ENCODE results near the gene PAQR4. TPM values are rescaled to one million over a fixed set of nuclear protein-coding genes. Genes with fewer than 3 reads are reported as not detected.

Gene PAQR4
- total and polyA plus RNA-seq, 2 of the 13 experiments (the other 11 are each of a cell fraction or from before 2014, with no cell fraction given), result 15.9 to 24.8 TPM

- TF ChIP-seq ZNF749 (CRISPR knock-in tag; IDR thresholded peaks at IDR 0.05; ENCODE audit: borderline replicate concordance) (peak; percentile 96), SPEN (CRISPR knock-in tag; IDR thresholded peaks at IDR 0.05; ENCODE audit: low read depth) (peak; percentile 85), REL (CRISPR knock-in tag; conservative IDR thresholded peaks at IDR 0.05) (0 out of 2 replicates have a peak, but pooled peaks have one; percentile 80), FIP1L1 (IDR thresholded peaks at IDR 0.05; ENCODE audit: borderline replicate concordance, insufficient read depth, low read depth, low read length) (no peak), GATA4 (IDR thresholded peaks at IDR 0.05; ENCODE audit: borderline replicate concordance, low read depth) (no peak), ZBTB7A (CRISPR knock-in tag; IDR thresholded peaks at IDR 0.05) (peak; percentile 99), TARDBP (CRISPR knock-in tag; IDR thresholded peaks at IDR 0.05) (peak; percentile 54; the same call in 1 of the 2 replicates), ZBTB1 (CRISPR knock-in tag; IDR thresholded peaks at IDR 0.05; ENCODE audit: borderline replicate concordance) (0 out of 2 replicates have a peak, but pooled peaks have one; percentile 89), ZNF335 (CRISPR knock-in tag; IDR thresholded peaks at IDR 0.05) (peak; percentile 93; the same call in 1 of the 2 replicates), ZNF598 (CRISPR knock-in tag; IDR thresholded peaks at IDR 0.05; ENCODE audit: borderline replicate concordance) (peak; percentile 61; the same call in 1 of the 2 replicates), HNRNPL (IDR thresholded peaks at IDR 0.05; ENCODE audit: low read depth, low read length) (peak; percentile 99), NFYC (CRISPR knock-in tag; IDR thresholded peaks at IDR 0.05) (peak; percentile 67), ZMYM3 (CRISPR knock-in tag; IDR thresholded peaks at IDR 0.05) (peak; percentile 46; the same call in 1 of the 2 replicates), ZNF282 (IDR thresholded peaks at IDR 0.05; ENCODE audit: partially characterized antibody) (no peak), SMYD3 (CRISPR knock-in tag; IDR thresholded peaks at IDR 0.05) (peak; percentile 92; the same call in 1 of the 2 replicates), ATF1 (CRISPR knock-in tag; IDR thresholded peaks at IDR 0.05) (no peak), SAFB2 (CRISPR knock-in tag; IDR thresholded peaks at IDR 0.05; ENCODE audit: borderline replicate concordance, low read depth) (peak; percentile 56; the same call in 1 of the 2 replicates)
- TF ChIP-seq, protein P1, sequence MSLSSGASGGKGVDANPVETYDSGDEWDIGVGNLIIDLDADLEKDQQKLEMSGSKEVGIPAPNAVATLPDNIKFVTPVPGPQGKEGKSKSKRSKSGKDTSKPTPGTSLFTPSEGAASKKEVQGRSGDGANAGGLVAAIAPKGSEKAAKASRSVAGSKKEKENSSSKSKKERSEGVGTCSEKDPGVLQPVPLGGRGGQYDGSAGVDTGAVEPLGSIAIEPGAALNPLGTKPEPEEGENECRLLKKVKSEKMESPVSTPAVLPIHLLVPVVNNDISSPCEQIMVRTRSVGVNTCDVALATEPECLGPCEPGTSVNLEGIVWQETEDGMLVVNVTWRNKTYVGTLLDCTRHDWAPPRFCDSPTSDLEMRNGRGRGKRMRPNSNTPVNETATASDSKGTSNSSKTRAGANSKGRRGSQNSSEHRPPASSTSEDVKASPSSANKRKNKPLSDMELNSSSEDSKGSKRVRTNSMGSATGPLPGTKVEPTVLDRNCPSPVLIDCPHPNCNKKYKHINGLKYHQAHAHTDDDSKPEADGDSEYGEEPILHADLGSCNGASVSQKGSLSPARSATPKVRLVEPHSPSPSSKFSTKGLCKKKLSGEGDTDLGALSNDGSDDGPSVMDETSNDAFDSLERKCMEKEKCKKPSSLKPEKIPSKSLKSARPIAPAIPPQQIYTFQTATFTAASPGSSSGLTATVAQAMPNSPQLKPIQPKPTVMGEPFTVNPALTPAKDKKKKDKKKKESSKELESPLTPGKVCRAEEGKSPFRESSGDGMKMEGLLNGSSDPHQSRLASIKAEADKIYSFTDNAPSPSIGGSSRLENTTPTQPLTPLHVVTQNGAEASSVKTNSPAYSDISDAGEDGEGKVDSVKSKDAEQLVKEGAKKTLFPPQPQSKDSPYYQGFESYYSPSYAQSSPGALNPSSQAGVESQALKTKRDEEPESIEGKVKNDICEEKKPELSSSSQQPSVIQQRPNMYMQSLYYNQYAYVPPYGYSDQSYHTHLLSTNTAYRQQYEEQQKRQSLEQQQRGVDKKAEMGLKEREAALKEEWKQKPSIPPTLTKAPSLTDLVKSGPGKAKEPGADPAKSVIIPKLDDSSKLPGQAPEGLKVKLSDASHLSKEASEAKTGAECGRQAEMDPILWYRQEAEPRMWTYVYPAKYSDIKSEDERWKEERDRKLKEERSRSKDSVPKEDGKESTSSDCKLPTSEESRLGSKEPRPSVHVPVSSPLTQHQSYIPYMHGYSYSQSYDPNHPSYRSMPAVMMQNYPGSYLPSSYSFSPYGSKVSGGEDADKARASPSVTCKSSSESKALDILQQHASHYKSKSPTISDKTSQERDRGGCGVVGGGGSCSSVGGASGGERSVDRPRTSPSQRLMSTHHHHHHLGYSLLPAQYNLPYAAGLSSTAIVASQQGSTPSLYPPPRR (CRISPR knock-in tag; IDR thresholded peaks at IDR 0.05; ENCODE audit: borderline replicate concordance), result peak; percentile 75; the same call in 1 of the 2 replicates
- TF ChIP-seq, protein P2, sequence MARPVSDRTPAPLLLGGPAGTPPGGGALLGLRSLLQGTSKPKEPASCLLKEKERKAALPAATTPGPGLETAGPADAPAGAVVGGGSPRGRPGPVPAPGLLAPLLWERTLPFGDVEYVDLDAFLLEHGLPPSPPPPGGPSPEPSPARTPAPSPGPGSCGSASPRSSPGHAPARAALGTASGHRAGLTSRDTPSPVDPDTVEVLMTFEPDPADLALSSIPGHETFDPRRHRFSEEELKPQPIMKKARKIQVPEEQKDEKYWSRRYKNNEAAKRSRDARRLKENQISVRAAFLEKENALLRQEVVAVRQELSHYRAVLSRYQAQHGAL (CRISPR knock-in tag; IDR thresholded peaks at IDR 0.05; ENCODE audit: not compliant biosample characterization), result peak; percentile 89
- TF ChIP-seq, protein P3, sequence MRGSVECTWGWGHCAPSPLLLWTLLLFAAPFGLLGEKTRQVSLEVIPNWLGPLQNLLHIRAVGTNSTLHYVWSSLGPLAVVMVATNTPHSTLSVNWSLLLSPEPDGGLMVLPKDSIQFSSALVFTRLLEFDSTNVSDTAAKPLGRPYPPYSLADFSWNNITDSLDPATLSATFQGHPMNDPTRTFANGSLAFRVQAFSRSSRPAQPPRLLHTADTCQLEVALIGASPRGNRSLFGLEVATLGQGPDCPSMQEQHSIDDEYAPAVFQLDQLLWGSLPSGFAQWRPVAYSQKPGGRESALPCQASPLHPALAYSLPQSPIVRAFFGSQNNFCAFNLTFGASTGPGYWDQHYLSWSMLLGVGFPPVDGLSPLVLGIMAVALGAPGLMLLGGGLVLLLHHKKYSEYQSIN (CRISPR knock-in tag; IDR thresholded peaks at IDR 0.05; ENCODE audit: borderline replicate concordance), result no peak; the same call in 1 of the 2 replicates
- TF ChIP-seq, protein P4, sequence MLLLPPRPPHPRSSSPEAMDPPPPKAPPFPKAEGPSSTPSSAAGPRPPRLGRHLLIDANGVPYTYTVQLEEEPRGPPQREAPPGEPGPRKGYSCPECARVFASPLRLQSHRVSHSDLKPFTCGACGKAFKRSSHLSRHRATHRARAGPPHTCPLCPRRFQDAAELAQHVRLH (CRISPR knock-in tag; IDR thresholded peaks at IDR 0.05; ENCODE audit: borderline replicate concordance, low read depth), result peak; percentile 97
Observed at GRCh38 chr16:2968738-2969544, at the start of gene PAQR4 (continued).
